Stimulated activated CD8-positive, alpha-beta memory T cell treated with anti-CD3 and anti-CD28 coated beads, Interleukin-7, amount 100 ng/mL, for 1 hour (primary cell): Measurements from ENCODE around the gene MIP.
"Not testable (repeated sequence)": the region's sequence is repeated elsewhere in the genome, so short reads cannot be mapped to it uniquely, and the experiment has no call there.

Source experiments
- DNase-seq, 2 donors: peaks; one replicate each; pipeline ENCODE4 v3.0.0-alpha.2; 2020; ENCODE audit warnings: low read depth in 2 of 2

MIP gene

GRCh38 chr12:56454557-56454956 is at the start of gene MIP:
TSS of gene MIP (minus strand) at chr12:56454657. CDS start at chr12:56454613, 44 bp downstream.
- no peak for DNase-seq

DNA sequence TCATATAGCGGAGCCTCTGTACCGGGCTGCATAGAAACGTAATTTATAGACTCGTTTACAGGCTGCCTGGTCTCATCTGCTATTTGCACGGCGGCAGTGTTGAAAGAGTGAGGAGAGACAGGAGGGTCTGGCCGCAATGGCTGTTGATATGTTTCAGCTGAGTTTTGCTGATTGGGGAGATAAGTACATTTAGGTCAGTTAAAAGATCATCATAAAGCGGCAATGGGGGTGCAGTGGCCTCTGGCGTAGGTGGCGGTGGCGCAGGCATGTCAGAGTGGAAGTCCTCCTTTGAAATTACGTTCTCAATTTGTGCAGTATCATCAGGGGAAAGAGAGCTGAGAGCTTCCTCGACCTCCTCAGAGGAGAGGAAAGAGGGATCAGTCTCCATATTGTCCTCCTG is 45.4 kb upstream of the MIP start:
- not testable (repeated sequence) for DNase-seq

DNA sequence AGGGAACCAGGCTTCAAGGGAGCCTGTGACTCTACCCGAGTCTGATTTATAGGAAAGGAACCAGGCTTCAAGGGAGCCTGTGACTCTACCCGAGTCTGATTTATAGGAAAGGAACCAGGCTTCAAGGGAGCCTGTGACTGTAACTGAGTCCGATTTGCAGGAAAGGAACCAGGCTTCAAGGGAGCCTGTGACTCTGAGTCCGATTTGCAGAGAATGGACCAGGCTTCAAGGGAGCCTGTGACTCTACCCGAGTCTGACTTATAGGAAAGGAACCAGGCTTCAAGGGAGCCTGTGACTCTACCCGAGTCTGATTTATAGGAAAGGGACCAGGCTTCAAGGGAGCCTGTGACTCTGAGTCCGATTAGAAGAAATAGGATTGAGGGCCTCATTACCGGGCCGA is 45.0 kb upstream of the MIP start:
- DNase-seq, result not testable (repeated sequence)

DNA sequence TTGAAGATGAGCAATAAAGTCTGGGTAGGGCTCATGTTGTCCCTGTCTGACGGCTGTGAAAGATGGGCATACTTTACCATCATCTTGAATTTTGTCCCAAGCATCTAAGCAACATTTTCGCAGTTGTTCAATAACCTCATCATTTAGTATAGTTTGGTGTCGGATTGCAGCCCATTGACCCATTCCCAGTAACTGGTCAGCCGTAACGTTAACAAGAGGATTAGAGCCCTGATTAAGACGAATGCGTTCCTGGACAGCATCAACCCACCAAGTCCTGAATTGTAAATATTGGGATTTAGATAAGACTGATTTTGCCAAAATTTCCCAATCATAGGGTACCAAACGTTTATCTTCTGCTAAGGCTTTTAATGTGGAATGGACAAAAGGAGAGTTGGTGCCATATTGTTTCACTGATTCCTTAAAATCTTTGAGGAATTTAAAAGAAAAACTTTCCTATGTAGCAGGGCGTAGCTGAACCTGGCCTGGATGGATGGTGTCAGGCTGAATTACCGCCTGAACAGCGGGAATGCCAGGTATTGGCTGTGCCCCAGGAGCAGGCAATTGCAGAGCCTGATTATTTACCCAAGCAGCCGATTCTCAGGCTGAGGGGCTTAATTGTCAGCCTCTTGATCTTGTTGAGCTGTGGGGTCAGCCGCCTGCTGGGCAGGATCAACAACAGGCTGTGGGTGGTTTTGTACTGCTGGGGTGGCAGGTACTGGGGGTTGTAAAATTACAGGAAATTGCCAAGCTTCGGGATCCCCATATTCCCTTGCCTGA is 43.9 kb upstream of the MIP start:
- DNase-seq, result not testable (repeated sequence)

- peak; percentile 29 to 39 for DNase-seq
Observed at GRCh38 chr12:56496704-56497103, 42.2 kb upstream of the MIP start.

DNA sequence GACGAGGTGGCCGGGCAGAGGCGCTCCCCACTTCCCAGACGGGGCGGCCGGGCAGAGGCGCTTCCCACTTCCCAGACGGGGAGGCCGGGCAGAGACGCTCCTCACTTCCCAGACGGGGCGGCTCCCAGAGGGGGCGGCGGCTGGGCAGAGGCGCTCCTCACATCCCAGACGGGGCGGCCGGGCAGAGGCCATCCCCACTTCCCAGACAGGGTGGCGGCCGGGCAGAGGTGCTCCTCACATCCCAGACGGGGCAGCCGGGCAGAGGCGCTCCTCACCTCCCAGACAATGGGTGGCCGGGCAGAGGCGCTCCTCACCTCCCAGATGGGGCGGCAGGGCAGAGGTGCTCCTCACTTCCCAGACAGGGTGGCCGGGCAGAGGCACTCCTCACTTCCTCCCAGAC is 40.0 kb upstream of the MIP start:
- not testable (repeated sequence) for DNase-seq

DNA sequence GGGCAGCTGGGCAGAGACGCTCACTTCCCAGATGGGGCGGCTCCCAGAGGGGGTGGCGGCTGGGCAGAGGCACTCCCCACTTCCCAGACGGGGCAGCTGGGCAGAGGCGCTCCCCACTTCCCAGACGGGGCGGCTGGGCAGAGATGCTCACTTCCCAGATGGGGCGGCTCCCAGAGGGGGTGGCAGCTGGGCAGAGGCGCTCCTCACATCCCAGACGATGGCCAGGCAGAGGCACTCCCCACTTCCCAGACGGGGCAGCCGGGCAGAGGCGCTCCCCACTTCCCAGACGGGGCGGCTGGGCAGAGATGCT is 39.6 kb upstream of the MIP start:
- not testable (repeated sequence) for DNase-seq

- not testable (repeated sequence) for DNase-seq
Observed at GRCh38 chr12:56493409-56494105, 39.1 kb upstream of the MIP start.

GRCh38 chr12:56490360-56490759 is 35.9 kb upstream of the MIP start:
- no peak for DNase-seq

GRCh38 chr12:56488041-56488955 is 33.8 kb upstream of the MIP start, which contains the start of gene GLS2:
TSS of gene GLS2 (minus strand) at chr12:56488161. CDS start at chr12:56488118, 43 bp downstream.
- peak; percentile 37 to 41 for DNase-seq

GRCh38 chr12:56487448-56488040 is 33.1 kb upstream of the MIP start:
- no peak for DNase-seq

GRCh38 chr12:56486694-56487093 is 32.2 kb upstream of the MIP start:
- DNase-seq, result no peak

- DNase-seq, result no peak
Observed at GRCh38 chr12:56484566-56484965, 30.1 kb upstream of the MIP start.

DNA sequence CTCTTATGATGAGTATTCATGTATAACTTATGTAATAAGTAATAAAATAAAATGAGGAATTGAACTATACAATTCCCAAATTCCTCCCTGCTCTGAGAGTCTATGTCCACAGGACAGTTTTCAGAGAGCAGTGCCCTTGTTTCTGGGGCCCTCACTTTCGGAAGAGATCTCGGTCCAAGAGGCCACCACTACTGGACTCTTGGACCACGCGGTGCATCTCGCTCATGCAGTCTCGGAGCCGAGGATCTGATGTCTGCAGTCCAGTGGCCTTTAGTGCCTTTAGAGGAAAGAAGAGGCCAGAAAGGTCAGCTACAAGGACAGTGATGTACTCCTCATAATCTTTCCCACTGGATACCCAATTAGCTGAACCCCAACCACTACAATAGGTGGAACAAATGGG is 25.2 kb upstream of the MIP start:
- DNase-seq, result no peak

DNA sequence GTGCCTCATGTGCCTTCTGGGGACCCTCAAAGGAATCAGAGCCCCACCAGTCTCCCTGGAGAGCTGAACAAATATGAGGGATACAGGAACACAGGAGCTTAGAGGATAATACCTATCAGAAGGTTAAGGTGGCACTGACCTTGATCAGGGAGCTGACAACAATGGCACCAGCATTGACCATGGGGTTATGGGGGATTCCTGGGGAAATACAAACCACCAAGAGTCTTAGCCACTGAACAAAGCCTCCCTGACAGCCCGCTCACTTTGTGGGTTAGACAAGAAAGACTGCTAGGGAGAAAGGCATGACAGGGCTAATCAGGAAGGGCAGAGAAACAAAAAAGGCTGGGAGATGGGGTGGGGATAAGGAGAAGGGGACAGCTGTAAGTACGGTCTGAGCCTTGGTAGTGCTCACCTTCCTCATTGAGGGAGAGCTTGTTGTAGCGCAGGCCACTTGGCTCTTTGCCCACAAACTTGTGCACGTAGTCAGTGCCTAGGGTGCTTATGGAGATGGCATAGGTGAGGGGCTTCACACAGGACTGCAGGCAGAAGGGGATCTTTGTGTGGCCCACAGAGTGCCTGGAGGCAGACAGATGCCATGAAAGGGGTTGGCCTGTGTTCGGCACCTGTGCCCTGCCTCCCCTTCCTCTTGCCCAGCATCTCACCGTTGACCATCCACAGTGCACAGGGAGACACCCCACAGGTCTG is 23.2 kb upstream of the MIP start:
- DNase-seq, result no peak

DNA sequence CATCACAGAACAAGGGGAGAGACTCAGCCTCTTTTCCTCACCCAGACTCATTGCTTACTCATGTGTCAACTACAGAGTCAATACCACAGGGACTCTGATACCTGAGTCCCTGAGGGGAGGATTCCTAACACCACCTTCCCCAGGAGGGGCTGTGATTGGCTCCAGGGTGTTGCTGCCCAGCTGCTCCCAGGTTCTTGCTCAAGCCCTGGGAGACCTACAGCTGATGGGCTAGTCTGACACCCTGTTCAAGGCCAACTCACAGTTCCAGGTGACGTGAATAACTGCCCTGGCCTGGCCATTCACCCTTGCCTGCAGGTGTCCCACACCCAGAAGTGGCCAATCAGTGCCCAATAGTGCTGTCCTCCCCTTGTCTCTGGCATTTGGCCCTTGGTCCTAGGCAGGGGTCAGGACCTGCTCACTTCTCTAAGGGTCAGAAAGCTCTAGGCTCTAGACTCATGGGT is 22.5 kb upstream of the MIP start:
- DNase-seq, result no peak

- DNase-seq, result no peak
Observed at GRCh38 chr12:56476143-56476542, 21.7 kb upstream of the MIP start.

- no peak for DNase-seq
Observed at GRCh38 chr12:56474389-56474788, 19.9 kb upstream of the MIP start.

GRCh38 chr12:56469007-56469930 is 14.8 kb upstream of the MIP start:
- DNase-seq, result no peak
